ENCODE measurements around the gene ZNF385B. TPM values are rescaled to one million over a fixed set of nuclear protein-coding genes. Genes with fewer than 3 reads are reported as not detected.

The ZNF385B gene
- total RNA-seq, 1 experiment from 2014 or later = 2.2 TPM

DNA sequence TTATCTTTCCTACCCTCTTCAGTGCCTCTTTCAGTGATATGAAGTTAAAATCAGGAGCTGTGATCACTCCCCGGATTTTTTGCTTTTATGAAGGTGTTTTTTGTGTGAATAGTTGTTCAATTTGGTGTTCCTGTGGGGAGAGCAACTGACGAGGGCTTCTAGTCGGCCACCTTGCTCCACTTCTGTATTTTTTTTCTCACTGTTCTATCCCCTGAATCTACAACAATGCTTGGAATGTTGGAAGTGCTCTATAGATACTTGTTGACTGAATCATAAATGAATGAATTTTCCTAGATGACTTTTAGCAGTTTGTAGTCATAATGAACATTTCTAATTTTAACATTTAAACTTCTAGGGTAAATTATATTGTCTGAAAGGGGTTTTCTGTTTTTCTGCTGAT lies 247.3 kb downstream of the ZNF385B start (continued):
- no peak for TF ChIP-seq ZNF232 (CRISPR knock-in tag; IDR thresholded peaks at IDR 0.05)

DNA sequence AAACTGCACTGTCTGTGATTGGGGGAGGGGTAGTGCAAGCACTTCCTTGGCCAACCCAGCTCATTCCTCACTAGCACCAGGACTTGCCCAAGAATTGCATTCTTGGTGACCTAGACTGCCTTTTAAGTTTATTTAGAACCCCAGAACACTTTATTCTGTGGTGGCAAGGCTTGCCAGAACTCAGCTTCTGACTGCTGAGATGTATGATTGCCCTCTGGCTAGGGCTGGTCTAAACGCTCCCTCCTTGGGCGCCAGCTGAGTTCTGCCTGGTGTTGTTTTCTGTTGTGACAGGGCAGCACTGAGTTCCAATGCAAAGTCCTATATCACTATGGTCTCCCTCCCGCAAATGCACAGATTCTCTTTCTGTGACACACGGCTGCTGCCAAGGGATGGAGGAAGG lies 247.7 kb downstream of the ZNF385B start:
- no peak for ATAC-seq
- Mint-ChIP-seq H3K4me1 (peaks cover 21% of the 10 kb centered on the region), H3K27me3 (ENCODE audit: low read depth) (no peaks in the 10 kb centered on the region; the same call in 1 of the 2 replicates), H3K4me3 (no peak overlapping the region), H3K36me3 (no peaks in the 10 kb centered on the region), H3K27ac (no peak overlapping the region), H3K9me3 (no peaks in the 10 kb centered on the region)
- TF ChIP-seq KAT7 (CRISPR knock-in tag; IDR thresholded peaks at IDR 0.05; ENCODE audit: borderline replicate concordance) = no peak
- TF ChIP-seq, protein P1, sequence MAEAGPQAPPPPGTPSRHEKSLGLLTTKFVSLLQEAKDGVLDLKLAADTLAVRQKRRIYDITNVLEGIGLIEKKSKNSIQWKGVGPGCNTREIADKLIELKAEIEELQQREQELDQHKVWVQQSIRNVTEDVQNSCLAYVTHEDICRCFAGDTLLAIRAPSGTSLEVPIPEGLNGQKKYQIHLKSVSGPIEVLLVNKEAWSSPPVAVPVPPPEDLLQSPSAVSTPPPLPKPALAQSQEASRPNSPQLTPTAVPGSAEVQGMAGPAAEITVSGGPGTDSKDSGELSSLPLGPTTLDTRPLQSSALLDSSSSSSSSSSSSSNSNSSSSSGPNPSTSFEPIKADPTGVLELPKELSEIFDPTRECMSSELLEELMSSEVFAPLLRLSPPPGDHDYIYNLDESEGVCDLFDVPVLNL (CRISPR knock-in tag; IDR thresholded peaks at IDR 0.05; ENCODE audit: borderline replicate concordance, low read depth) = no peak
- TF ChIP-seq TP53 (CRISPR knock-in tag; IDR thresholded peaks at IDR 0.05) = no peak
- TF ChIP-seq, protein P2, sequence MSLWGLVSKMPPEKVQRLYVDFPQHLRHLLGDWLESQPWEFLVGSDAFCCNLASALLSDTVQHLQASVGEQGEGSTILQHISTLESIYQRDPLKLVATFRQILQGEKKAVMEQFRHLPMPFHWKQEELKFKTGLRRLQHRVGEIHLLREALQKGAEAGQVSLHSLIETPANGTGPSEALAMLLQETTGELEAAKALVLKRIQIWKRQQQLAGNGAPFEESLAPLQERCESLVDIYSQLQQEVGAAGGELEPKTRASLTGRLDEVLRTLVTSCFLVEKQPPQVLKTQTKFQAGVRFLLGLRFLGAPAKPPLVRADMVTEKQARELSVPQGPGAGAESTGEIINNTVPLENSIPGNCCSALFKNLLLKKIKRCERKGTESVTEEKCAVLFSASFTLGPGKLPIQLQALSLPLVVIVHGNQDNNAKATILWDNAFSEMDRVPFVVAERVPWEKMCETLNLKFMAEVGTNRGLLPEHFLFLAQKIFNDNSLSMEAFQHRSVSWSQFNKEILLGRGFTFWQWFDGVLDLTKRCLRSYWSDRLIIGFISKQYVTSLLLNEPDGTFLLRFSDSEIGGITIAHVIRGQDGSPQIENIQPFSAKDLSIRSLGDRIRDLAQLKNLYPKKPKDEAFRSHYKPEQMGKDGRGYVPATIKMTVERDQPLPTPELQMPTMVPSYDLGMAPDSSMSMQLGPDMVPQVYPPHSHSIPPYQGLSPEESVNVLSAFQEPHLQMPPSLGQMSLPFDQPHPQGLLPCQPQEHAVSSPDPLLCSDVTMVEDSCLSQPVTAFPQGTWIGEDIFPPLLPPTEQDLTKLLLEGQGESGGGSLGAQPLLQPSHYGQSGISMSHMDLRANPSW (CRISPR knock-in tag; conservative IDR thresholded peaks at IDR 0.05; ENCODE audit: low read depth) = no peak
- no peak for TF ChIP-seq MYBL2 (CRISPR knock-in tag; IDR thresholded peaks at IDR 0.05)
- TF ChIP-seq, protein P3, sequence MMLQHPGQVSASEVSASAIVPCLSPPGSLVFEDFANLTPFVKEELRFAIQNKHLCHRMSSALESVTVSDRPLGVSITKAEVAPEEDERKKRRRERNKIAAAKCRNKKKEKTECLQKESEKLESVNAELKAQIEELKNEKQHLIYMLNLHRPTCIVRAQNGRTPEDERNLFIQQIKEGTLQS (CRISPR knock-in tag; conservative IDR thresholded peaks at IDR 0.05) = no peak
- no peak for DNase-seq (ENCODE audit: low spot score)
- ChIA-PET CTCF (no interaction called here), POLR2A (no interaction called here)

DNA sequence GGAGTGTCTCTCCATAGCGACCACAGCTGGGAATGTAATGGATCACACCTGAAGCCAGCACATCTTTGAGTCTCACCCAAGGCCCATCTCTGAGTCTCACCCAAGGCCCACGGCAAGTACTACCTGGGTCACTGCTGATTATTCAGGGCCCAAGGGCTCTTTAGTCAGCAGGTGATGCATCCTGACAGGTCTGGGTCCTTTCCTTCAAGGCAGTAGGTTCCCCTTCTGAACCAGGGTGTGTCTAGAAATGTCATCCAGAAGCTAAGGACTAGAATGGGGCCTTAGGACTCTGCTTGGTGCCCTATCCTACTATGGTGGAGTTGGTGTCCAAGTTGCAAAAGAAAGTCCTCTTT lies 248.1 kb downstream of the ZNF385B start:
- no peaks in the 10 kb centered on the region for H3K36me3 Mint-ChIP-seq
- H3K4me3 Mint-ChIP-seq = no peak overlapping the region
- DNase-seq (ENCODE audit: low spot score) (no peak), ATAC-seq (no peak)
- POLR2A ChIA-PET = no interaction called here
- no peaks in the 10 kb centered on the region for H3K9me3 Mint-ChIP-seq
- H3K27ac Mint-ChIP-seq = no peak overlapping the region
- H3K27me3 Mint-ChIP-seq (ENCODE audit: low read depth) = no peaks in the 10 kb centered on the region; the same call in 1 of the 2 replicates
- H3K4me1 Mint-ChIP-seq = peaks cover 24% of the 10 kb centered on the region
- TF ChIP-seq, protein P4, sequence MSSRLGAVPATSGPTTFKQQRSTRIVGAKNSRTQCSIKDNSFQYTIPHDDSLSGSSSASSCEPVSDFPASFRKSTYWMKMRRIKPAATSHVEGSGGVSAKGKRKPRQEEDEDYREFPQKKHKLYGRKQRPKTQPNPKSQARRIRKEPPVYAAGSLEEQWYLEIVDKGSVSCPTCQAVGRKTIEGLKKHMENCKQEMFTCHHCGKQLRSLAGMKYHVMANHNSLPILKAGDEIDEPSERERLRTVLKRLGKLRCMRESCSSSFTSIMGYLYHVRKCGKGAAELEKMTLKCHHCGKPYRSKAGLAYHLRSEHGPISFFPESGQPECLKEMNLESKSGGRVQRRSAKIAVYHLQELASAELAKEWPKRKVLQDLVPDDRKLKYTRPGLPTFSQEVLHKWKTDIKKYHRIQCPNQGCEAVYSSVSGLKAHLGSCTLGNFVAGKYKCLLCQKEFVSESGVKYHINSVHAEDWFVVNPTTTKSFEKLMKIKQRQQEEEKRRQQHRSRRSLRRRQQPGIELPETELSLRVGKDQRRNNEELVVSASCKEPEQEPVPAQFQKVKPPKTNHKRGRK (CRISPR knock-in tag; IDR thresholded peaks at IDR 0.05; ENCODE audit: borderline replicate concordance) = no peak
- TF ChIP-seq NFATC4 (CRISPR knock-in tag; IDR thresholded peaks at IDR 0.05) (no peak), ELF4 (CRISPR knock-in tag; IDR thresholded peaks at IDR 0.05; ENCODE audit: low read depth) (no peak), SOX15 (CRISPR knock-in tag; IDR thresholded peaks at IDR 0.05) (no peak), ZNF138 (CRISPR knock-in tag; conservative IDR thresholded peaks at IDR 0.05) (no peak), FOXP1 (CRISPR knock-in tag; IDR thresholded peaks at IDR 0.05; ENCODE audit: borderline replicate concordance) (no peak), MXD4 (CRISPR knock-in tag; IDR thresholded peaks at IDR 0.05; ENCODE audit: borderline replicate concordance) (no peak), ZNF396 (CRISPR knock-in tag; IDR thresholded peaks at IDR 0.05; ENCODE audit: borderline replicate concordance) (no peak), IRF2 (CRISPR knock-in tag; IDR thresholded peaks at IDR 0.05; ENCODE audit: borderline replicate concordance, low read depth) (no peak), GABPB1 (CRISPR knock-in tag; IDR thresholded peaks at IDR 0.05) (no peak), JUN (CRISPR knock-in tag; IDR thresholded peaks at IDR 0.05) (no peak), CBFB (CRISPR knock-in tag; IDR thresholded peaks at IDR 0.05; ENCODE audit: low read depth) (no peak), EMX1 (CRISPR knock-in tag; IDR thresholded peaks at IDR 0.05) (no peak), ZNF423 (CRISPR knock-in tag; IDR thresholded peaks at IDR 0.05) (no peak), NR2C2 (CRISPR knock-in tag; IDR thresholded peaks at IDR 0.05) (no peak), CREB1 (CRISPR knock-in tag; IDR thresholded peaks at IDR 0.05) (no peak)
- TF ChIP-seq, protein P5, sequence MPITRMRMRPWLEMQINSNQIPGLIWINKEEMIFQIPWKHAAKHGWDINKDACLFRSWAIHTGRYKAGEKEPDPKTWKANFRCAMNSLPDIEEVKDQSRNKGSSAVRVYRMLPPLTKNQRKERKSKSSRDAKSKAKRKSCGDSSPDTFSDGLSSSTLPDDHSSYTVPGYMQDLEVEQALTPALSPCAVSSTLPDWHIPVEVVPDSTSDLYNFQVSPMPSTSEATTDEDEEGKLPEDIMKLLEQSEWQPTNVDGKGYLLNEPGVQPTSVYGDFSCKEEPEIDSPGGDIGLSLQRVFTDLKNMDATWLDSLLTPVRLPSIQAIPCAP (CRISPR knock-in tag; IDR thresholded peaks at IDR 0.05) = no peak
- TF ChIP-seq, protein P6, sequence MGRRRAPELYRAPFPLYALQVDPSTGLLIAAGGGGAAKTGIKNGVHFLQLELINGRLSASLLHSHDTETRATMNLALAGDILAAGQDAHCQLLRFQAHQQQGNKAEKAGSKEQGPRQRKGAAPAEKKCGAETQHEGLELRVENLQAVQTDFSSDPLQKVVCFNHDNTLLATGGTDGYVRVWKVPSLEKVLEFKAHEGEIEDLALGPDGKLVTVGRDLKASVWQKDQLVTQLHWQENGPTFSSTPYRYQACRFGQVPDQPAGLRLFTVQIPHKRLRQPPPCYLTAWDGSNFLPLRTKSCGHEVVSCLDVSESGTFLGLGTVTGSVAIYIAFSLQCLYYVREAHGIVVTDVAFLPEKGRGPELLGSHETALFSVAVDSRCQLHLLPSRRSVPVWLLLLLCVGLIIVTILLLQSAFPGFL (CRISPR knock-in tag; IDR thresholded peaks at IDR 0.05; ENCODE audit: borderline replicate concordance) = no peak
- TF ChIP-seq, protein P7, sequence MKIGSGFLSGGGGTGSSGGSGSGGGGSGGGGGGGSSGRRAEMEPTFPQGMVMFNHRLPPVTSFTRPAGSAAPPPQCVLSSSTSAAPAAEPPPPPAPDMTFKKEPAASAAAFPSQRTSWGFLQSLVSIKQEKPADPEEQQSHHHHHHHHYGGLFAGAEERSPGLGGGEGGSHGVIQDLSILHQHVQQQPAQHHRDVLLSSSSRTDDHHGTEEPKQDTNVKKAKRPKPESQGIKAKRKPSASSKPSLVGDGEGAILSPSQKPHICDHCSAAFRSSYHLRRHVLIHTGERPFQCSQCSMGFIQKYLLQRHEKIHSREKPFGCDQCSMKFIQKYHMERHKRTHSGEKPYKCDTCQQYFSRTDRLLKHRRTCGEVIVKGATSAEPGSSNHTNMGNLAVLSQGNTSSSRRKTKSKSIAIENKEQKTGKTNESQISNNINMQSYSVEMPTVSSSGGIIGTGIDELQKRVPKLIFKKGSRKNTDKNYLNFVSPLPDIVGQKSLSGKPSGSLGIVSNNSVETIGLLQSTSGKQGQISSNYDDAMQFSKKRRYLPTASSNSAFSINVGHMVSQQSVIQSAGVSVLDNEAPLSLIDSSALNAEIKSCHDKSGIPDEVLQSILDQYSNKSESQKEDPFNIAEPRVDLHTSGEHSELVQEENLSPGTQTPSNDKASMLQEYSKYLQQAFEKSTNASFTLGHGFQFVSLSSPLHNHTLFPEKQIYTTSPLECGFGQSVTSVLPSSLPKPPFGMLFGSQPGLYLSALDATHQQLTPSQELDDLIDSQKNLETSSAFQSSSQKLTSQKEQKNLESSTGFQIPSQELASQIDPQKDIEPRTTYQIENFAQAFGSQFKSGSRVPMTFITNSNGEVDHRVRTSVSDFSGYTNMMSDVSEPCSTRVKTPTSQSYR (CRISPR knock-in tag; IDR thresholded peaks at IDR 0.05) = no peak
- CTCF ChIA-PET = no interaction called here
